ENCODE data around the gene RIPK4.
"Not testable (repeated sequence)": the region's sequence is repeated elsewhere in the genome, so short reads cannot be mapped to it uniquely, and the experiment has no call there.

Gene RIPK4

DNA sequence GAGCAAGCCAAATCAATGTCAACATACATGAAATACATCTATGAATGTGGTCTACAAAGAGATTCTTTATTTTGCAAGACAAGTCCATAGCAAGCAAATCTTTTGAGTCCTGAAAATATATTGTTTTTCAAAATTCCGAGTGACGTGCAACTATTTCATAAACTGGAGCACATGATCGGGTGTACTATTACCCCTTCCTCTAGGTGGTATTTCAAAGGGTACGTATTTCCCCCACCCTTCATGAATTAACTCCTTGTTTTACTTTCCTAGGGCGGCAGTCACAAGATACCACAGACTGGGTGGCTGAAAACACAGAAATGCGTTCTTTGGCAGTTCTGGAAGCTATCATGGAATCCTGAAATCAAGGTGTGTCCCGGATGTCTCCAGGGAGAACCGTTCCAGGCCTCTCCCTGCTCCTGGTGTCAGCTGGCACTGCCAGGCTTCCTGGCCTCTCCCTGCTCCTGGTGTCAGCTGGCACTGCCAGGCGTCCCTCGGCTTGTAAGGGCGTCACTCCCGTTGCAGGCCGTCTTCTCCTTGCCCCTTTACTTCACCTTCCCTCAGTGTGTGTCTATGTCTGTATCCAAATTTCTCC lies 55.3 kb downstream of the RIPK4 start:
- DNase-seq: no peak

DNA sequence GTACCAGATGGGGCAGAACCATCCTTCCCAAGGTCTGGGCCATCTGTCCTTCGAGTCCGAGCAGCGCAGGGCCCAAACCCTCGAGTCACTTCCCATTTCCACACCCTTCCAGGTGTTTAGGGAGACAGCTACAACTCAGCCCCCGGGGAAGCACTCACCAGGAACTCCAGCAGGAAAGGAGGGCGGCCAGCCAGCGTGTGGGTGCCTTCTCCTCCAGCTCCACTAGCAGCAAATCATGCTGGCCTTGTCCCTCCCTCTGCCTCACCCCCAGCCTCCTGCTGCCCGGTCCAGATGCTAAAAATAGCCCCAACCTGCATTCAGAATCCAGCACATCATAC lies 56.1 kb downstream of the RIPK4 start:
- DNase-seq: no peak

DNA sequence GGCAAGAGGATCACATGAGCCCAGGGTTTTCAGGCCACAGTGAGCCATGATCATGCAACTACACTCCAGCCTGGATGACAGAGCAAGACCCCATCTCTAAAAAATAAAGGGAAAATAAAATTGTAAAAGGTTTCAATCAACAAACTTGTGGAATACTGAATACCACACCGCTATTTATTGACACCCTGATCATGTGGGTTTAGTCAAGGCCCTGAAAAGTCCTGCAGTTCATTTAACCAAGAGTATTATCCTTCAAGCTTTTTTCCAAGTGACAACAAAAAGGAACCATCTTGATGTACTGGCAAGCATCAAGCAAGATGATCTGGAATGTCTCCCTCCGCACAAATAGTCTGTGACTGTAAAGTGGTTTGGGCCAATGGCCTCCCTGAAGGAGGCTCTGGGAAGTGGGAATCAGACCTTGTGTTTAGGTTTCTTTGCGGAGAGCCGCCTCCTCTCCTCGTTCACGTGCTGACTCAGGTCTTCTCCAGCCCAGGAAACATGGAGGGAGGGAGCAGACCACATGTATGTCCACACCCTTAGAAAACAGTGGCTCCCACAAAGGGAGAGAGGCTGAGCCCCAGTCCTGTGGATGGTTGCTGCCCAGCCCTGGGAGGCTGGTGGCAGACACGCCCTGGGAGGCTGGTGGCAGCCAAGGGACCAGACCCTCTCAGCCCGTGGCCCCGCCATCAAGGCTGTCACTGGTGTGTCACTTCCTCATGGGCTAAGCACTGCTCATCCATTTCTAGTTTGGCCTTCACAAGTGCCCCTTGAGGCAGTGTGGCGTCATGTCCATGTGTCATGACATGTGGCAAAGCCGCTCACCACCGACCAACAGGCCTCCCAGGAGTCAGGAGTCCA lies 56.7 kb downstream of the RIPK4 start:
- no peak for DNase-seq

DNA sequence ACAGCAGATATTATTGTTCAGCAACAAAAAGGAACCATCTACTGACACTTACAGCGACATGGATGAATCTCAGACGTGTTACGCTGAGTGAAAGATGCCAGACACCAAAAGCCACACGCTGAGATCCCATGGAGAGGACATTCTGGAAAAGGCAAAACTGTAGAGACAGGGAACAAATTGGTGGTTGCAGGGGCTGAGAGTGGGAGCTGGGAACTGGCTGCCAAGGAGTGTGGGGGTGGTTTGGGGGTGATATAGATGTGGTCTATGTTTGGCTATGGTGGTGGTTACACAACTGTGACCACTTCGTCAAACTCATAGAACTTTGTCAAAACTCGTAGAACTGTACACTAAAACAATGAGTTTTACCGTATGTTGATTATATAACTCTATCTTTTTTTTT lies 57.7 kb downstream of the RIPK4 start:
- DNase-seq: no peak

DNA sequence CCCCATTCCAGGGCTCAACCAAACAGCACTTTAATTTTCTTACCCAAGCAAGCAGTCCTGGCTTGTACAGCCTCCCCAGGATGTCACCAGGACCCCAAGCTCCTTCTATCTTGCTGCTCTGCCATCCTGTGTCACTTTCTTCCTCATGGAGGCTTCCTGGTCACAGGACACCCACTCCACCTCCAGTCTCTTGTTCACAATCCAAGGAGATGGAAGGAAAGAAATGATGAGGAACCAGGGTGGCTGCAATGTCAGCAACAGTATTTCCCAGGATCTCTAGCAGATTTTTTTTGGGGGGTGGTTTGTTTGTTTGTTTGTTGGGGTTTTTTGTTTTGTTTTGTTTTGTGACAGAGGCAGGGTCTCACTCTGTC lies 58.9 kb downstream of the RIPK4 start:
- DNase-seq: no peak

DNA sequence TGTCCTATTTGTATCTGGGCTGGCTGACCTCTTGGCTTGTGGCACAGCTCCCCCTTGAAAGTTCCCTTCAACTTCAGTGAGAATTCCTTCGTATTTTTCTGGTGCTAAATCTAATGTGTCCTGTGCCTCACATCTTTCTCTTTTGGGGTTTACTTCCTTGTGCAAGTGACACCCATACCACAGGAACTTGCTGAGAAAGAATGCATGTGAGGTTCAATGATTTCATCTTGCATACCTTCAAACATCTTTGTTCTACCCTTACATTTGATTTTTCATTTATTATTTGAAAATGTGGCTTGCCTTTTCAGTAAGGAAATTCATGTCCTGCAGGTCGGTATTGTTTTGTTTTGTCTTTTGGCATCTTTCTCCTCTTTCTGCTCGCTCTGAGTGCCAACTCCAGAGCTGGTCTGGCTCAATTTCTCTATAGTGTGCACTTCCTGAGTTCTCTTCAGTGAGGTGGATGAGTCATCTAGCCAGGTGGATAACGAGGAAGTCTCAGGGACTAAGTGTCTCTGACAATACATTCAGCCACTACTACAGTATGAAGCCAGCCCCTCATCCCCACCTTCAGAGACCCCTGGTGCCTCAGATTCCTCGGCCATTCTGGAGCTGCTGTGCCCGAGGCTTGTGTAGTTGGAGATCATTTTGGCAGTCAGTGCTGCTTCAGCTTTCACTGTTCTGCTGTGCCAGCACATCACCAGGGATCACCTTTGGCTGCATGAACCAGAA lies 59.5 kb downstream of the RIPK4 start:
- no peak for DNase-seq

DNA sequence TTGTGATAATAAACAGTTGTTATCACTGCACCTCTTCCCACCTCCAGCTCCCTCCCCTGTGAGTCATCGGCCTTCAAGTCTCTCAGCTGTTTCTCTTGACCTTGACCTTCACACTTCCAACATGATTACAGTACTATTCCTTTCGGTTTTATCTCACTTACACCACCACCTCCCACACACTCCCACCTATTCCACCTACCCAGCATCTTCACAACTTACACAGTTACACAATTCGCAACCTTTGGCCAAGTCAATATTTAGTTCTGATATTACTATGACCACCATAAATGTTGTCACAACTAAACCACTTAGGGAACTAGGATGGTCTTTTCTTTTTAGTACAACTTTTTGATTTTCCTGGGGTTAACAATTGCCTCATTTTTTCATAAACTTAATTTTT lies 60.2 kb downstream of the RIPK4 start:
- DNase-seq: no peak

DNA sequence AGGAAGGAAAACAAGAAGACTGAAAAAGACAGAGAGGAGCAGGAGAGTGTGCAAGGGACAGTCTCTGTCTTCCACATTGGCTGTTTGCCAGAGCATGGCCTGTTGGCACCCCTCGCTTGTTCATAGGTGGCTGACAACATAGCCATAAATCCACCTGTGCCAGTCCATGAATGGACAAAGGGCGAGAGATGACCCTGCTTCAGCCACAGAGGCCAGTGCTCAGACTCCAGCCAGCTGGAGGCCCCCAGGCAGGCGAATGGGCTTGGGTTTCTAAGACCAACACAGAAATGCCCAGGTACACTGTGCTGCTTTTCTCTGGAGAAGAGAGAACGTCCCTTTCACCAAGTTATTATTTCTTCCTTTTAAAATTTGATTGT lies 60.6 kb downstream of the RIPK4 start:
- no peak for DNase-seq

DNA sequence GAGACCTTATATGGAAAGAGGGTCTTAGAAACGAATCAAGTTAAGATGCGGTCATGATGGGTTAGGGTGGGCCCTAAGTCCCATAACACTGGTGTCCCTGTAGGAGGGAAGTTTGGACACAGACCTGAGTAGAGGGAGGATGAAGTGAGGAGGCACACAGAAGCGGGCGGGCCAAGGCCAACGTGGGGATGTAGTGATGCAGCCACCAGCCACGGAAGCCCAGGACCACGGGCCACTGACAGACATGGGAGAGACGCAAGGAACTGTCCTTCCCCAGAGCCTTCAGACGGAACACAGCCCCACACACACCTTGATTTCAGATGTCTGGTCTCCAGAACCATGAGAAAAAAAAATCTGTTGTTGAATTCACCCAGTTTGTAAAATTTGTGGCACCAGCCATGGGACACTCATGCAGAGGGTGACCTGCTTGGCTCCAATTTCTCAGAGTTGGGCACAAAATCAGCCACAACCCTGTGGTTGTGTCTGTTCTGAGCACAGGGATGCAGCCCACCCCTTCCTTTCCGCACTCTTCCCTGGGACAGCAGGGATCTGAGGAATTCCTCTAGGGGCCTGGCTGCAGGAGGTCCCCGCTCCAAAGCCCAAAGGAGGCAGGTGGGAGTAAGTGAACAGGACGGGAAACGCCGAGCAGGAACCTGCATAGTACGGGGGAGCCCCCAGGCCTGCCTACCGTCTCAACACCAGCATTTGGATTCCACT lies 61.1 kb downstream of the RIPK4 start:
- DNase-seq: no peak

DNA sequence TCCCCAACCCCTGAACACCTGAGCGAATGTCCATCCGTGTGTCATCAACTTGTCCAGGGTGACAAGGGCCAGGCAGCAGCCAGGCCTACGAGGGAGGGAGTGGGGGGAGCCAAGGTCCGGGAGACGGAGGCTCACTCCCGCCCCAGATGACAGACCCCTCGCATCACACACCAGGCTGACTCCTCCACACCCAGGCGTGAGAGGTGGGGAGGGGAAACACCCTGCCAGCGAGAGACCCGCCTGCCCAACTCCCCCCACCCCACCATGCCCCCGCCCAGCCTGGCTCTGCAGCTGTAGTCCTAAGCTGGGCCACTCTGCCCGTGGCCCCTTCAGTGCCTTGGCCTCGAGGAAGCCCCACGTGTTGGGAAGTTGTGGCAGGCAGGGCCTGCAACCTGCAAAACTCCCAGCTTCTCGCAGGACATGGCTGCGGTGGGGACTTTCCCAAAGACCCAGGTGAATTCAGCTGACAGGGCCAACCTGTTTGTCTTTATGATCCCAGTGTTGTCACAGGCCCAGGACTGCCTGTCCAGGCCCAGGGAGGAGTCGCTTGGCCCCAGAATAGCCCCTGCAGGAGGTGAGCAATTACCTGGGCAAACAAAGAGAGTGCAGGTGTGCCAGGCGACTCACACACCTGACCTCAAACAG lies 62.9 kb downstream of the RIPK4 start:
- DNase-seq: no peak

DNA sequence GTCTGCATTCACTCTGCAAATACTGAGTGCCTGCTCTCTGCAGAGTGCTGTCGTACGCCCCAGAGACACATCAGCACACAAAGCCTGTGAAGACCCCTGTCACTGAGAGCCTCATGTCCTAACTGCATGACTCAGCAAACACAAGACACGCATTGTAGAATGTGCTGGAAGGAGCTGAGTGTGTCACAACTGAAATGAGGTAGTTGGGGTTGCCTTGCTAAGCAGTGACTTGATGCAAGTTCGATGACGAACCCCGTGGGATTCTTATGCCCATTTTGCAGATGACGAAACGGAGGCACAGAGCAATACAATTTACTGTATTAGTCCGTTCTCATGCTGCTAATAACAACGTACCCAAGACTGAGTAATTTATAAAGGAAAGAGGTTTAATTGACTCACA lies 65.1 kb downstream of the RIPK4 start:
- DNase-seq: no peak

DNA sequence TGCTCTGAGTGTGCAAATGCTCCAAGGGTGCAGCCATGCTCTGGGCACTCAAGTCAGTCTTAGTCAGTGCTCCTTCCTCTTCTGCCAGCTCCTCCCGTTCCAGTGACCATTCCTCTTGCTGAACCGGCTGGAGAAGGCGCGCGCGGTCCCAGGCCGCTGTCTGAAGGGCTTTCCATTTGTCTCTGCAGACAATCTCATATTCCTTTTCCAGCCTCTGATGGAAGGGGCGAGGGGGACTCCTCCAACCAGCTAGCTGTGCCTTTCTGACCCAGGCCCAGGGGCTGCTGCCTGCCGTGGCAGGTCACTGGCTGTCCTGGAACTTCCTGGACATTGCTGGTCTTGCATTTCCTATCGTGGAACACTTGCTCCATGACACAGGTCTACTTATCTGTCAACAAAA lies 67.5 kb downstream of the RIPK4 start:
- DNase-seq: peak; percentile 28

DNA sequence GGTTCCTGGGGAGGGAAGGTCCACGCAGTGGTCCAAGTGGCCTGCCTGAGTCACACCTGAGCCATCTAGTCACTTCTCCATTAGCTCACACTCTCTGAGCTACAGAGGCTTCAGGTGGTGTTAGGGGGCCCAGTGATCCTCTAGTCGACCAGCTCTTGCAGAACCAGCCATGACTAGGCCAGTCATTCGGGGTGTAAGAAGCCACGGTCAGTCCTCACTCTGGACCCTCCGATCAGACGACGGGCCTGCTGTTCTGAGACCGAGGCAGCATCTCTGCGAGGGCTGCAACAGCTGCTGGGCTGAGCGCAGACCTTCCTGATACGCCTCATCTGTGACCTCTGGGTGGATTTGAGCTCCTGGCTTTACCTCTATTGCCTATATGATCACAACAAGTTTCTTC lies 68.8 kb downstream of the RIPK4 start:
- DNase-seq: no peak

DNA sequence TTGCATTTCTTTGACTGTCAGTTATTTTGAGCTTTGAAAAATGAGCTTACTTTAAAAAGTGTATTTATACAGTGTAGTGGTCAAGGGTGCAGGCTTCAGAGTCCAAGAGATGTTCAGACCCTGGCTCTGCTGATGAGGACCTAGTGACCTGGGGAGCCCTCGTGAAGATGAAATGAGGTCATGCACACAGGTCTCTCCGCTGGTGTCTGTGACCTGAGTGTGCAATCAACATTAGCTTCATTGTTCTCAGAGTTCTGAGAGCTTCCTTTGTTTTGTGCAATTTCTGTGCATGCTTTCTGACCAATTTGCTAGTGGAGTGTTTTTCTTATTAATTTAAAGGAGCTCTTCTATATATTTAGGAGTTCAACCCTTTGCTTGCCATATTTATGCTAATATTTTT lies 71.3 kb downstream of the RIPK4 start:
- no peak for DNase-seq

DNA sequence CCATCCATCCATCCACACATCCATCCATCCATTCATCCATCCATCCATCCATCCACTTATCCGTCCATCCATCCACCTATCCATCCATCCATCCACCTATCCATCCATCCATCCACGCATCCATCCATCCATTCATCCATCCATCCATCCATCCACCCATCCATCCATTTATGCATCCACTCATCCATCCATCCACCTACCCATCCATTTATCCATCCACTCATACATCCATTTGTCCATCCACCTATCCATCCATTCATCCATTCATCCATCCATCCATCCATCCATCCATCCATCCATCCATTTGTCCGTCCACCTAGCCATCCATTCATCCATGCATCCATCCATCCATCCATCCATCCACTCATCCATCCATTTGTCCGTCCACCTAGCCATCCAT lies 72.8 kb downstream of the RIPK4 start:
- not testable (repeated sequence) for DNase-seq

DNA sequence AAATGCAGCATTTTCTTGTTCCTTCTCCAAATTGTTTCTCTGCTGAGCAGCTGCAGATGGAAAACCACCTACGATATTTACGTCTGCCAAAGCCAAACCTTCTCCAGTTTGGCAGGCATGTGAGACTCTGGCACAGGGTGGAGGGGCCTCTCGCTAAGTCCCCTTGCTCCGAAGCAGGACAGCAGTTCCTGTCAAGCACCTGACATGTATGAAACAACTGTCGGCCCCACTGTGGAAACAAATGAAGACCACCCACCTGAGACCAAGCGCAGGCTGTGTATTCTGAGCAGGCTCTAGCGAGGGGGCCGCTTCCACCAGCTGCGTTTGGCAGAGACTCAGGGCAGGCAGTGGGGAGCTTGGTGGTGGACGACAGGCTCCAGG lies 74.7 kb downstream of the RIPK4 start:
- DNase-seq: no peak

DNA sequence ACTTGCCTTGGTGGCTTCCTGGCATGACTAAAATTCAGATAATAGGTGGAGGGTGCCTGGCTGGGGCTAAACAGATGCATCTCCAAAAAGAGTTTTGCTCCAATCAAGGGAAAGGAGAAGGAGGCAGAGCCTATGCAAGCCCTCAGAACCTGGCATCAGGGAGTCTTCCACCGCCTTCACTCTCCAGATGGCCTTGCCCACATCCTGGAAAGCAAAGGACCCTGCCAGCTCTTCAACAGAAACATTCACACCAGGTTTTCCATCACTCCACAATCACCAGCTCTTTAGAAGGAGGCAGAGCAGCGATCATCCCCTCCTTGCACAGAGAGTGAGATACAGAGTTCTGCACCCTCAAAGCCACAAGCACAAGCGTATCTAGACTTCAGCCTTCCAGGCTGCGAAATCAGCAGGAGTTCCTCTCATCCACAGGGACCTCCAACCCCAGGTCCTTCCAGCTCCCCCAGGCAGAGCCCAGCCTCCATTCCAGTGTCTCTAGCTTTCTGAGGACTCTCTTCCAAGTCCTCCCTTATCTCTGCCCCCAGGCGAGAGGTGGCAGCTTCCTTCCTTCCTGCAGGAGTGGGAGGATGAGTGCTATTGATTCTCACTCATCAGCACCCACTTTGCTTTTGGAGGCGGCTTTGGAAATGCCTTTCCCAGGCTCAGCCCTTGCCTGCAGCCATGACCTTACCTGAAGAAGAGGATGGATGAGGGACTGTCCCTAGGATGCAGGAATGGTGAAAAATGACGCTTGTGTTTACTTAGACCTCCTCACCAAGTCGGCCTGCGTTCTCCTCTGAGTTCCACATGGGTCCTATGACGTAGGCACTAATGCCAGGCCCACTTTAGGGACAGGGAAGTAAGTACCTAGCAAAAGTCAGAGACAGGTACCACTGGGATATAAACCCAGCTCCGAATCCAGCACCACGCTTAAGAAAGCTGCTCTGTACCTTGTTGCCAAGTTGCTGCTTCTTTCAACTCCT lies 75.4 kb downstream of the RIPK4 start:
- DNase-seq: no peak
